GM04503 (cell line): ENCODE results near the gene ZC3H18.

Experiments
- DNase-seq: peaks from one replicate; pipeline ENCODE4 v3.0.0-alpha.2; 2012; ENCODE audit warnings: low read depth

ZC3H18 gene

GRCh38 chr16:88550246-88550661 is 19.9 kb upstream of the ZC3H18 start:
- DNase-seq, result no peak

- no peak for DNase-seq
Measured at GRCh38 chr16:88552166-88552565, 18.0 kb upstream of the ZC3H18 start.

- no peak for DNase-seq
Measured at GRCh38 chr16:88552815-88553214, 17.4 kb upstream of the ZC3H18 start.

GRCh38 chr16:88553739-88554138 is 16.5 kb upstream of the ZC3H18 start:
- DNase-seq, result no peak

GRCh38 chr16:88554711-88555264 is 15.4 kb upstream of the ZC3H18 start:
- no peak for DNase-seq

GRCh38 chr16:88556294-88556988 is 13.8 kb upstream of the ZC3H18 start:
- no peak for DNase-seq

GRCh38 chr16:88558457-88559442 is 11.5 kb upstream of the ZC3H18 start:
- no peak for DNase-seq

- no peak for DNase-seq
Measured at GRCh38 chr16:88560714-88561484, 9.3 kb upstream of the ZC3H18 start.

- no peak for DNase-seq
Measured at GRCh38 chr16:88561485-88562359, 8.5 kb upstream of the ZC3H18 start.

GRCh38 chr16:88566158-88566557 is 4.0 kb upstream of the ZC3H18 start:
- DNase-seq, result no peak

GRCh38 chr16:88568710-88569613 is 1.2 kb upstream of the ZC3H18 start:
- no peak for DNase-seq

- no peak for DNase-seq
Measured at GRCh38 chr16:88569614-88569984, 604 bp upstream of the ZC3H18 start.

- no peak for DNase-seq
Measured at GRCh38 chr16:88570691-88571092, 489 bp downstream of the ZC3H18 start.

- DNase-seq, result no peak
Measured at GRCh38 chr16:88575251-88575650, 5.0 kb downstream of the ZC3H18 start.

GRCh38 chr16:88576307-88576706 is 6.1 kb downstream of the ZC3H18 start:
- DNase-seq, result no peak

- DNase-seq, result no peak
Measured at GRCh38 chr16:88577166-88577565, 7.0 kb downstream of the ZC3H18 start.

- no peak for DNase-seq
Measured at GRCh38 chr16:88578446-88579313, 8.5 kb downstream of the ZC3H18 start.

GRCh38 chr16:88580371-88580770 is 10.2 kb downstream of the ZC3H18 start:
- no peak for DNase-seq

GRCh38 chr16:88581033-88581432 is 10.8 kb downstream of the ZC3H18 start:
- no peak for DNase-seq
